Esophagus squamous epithelium (tissue), 4 donors: ENCODE data around the gene MCOLN1.

Experiments
- POLR2A ChIP-seq, 4 donors: fragments of 450-650 bp; IDR thresholded peaks; one replicate each; pipeline ENCODE4 v1.6.1; 2017; ENCODE audit warnings: antibody characterized with exemption in 4 of 4, mild to moderate bottlenecking in 4 of 4, moderate library complexity in 3 of 4
- TF ChIP-seq, protein P1 (sequence below), 6 experiments: fragments of 450-650 bp in 4 of 6; fragments of 200-600 bp in 2 of 6; sonication (generic) in 2 of 6; IDR thresholded peaks; one replicate each; pipeline ENCODE4 v1.5.1; 2016 to 2019; ENCODE audit warnings: antibody characterized with exemption in 6 of 6, mild to moderate bottlenecking in 4 of 6, moderate library complexity in 4 of 6

DNA sequence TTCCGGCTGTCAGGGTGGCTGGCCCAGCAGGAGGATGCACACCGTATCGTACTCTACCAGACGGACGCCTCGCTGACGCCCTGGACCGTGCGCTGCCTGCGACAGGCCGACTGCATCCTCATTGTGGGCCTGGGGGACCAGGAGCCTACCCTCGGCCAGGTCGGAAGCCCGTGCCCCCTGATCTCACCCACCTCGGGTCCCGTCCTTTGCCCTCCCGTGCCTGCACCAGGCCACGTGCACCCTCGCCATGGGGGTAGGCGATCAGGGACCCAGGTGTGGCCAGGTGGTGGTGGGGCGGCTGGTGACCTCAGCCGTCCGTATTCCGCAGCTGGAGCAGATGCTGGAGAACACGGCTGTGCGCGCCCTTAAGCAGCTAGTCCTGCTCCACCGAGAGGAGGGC is 32.1 kb downstream of the MCOLN1 start:
- TF ChIP-seq, protein P1, sequence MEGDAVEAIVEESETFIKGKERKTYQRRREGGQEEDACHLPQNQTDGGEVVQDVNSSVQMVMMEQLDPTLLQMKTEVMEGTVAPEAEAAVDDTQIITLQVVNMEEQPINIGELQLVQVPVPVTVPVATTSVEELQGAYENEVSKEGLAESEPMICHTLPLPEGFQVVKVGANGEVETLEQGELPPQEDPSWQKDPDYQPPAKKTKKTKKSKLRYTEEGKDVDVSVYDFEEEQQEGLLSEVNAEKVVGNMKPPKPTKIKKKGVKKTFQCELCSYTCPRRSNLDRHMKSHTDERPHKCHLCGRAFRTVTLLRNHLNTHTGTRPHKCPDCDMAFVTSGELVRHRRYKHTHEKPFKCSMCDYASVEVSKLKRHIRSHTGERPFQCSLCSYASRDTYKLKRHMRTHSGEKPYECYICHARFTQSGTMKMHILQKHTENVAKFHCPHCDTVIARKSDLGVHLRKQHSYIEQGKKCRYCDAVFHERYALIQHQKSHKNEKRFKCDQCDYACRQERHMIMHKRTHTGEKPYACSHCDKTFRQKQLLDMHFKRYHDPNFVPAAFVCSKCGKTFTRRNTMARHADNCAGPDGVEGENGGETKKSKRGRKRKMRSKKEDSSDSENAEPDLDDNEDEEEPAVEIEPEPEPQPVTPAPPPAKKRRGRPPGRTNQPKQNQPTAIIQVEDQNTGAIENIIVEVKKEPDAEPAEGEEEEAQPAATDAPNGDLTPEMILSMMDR (IDR thresholded peaks at IDR 0.05): no peak
- TF ChIP-seq POLR2A (IDR thresholded peaks at IDR 0.05): no peak
